ENCODE results near the gene CDC34. TPM values are rescaled to one million over a fixed set of nuclear protein-coding genes. Genes with fewer than 3 reads are reported as not detected.

Gene CDC34
- total and polyA plus RNA-seq, 2 of the 8 experiments (the other 6 are each of a cell fraction or from before 2014, with no cell fraction given), result 95.9 to 129 TPM

DNA sequence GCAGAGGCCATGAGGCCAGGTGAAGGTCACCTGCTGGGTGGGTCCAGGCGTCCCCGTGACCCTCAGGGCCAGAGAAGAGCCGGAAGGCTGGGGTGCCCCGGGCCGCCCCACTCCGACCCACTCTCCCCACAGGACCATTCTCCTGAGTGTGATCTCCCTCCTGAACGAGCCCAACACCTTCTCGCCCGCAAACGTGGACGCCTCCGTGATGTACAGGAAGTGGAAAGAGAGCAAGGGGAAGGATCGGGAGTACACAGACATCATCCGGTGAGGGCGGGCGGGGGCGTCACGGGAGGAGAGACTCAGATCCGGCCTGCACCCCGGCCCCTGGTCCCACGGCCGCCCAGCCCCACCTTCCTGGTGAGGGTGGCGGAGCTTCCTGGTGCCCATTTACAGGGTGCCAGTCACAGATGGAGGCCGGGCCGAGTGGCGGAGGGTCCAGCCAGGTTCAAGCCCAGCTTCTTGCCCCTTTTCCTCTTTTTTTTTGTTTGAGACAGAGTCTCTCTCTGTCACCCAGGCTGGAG, 5.4 kb downstream of the CDC34 start (continued):
- TF ChIP-seq CHD2 (IDR thresholded peaks at IDR 0.05; ENCODE audit: low read length), result no peak
- TF ChIP-seq HDAC6 (IDR thresholded peaks at IDR 0.05; ENCODE audit: low read depth, low read length), result no peak
- TF ChIP-seq RAD21 (IDR thresholded peaks at IDR 0.05 in 1 of 2, conservative IDR thresholded peaks at IDR 0.05 in 1 of 2; ENCODE audit: low read depth in 2 of 2, low read length in 2 of 2), result no peak
- no peak for TF ChIP-seq GTF2F1 (IDR thresholded peaks at IDR 0.05; ENCODE audit: borderline replicate concordance, low read depth, low read length)
- TF ChIP-seq SRF (IDR thresholded peaks at IDR 0.05; ENCODE audit: low read depth, low read length), result no peak
- TF ChIP-seq SIN3A (conservative IDR thresholded peaks at IDR 0.05 in 1 of 2, IDR thresholded peaks at IDR 0.05 in 1 of 2; ENCODE audit: low read depth in 1 of 2, low read length in 2 of 2), result no peak
- TF ChIP-seq RFX5 (IDR thresholded peaks at IDR 0.05; ENCODE audit: borderline replicate concordance, low read depth, low read length), result no peak
- TF ChIP-seq SP2 (IDR thresholded peaks at IDR 0.05; ENCODE audit: low read length), result no peak
- TF ChIP-seq FOSL1 (IDR thresholded peaks at IDR 0.05; ENCODE audit: insufficient read depth, low read depth, low read length), result no peak
- no peak for TF ChIP-seq CBX8 (IDR thresholded peaks at IDR 0.05; ENCODE audit: borderline replicate concordance, low read depth, low read length)

Data from H1 (cell line).